ENCODE measurements around the gene PLXNB1.

The PLXNB1 gene

DNA sequence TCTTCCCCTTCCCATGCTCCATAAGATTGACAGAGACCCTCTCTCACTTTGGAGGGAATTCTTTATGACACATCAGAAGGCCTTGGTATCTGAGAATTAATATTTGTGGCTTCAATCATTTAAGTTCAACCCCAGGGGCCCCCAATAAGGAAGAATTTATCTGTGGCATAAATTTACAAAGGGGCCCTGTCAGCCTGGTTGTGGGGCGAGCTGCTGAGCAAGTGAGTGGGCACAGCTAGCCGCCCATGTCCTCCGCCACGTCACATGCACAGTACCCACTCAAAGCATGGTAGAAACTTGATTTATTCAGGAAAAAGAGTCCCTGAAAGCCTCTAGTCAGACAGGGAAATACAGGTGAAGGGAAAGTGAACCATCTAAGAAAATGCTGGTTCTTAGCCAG, 13.3 kb downstream of the PLXNB1 start:
- no peak for DNase-seq

- DNase-seq = no peak
Observed at GRCh38 chr3:48416091-48416505, 13.8 kb downstream of the PLXNB1 start.

DNA sequence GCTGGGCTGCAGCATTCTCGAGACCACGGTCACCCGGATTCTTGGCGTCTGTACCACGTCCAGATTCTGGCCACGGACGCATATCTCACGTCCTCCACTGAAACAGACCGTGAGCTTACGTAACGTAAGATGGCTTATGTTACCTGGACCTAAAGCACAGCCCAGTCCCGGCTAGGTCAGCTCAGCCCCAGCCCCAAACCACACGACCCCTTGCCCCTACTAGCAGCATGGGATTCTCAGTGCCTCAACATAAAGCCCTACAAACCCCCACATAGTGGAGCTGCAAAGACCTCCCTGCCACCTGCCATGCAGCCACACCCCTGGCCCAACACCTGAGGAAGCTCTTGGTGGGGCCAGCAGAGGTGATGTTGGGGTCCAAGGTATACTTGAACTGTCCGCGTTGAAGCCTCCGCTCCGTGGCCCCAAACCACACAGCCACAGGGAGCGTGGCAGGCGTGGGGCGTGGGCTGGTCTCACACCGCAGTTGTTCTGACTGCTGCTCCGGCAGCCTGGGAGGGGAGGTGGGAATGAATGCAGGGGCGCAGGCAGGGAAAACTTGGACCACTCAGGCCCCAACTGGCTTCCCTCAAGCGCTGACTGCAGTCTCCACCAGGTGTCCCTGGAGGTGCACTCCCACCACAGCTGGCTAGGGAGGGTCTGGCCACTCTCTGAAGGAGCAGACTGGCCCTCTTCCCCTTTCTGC, 14.5 kb downstream of the PLXNB1 start:
- DNase-seq = no peak

DNA sequence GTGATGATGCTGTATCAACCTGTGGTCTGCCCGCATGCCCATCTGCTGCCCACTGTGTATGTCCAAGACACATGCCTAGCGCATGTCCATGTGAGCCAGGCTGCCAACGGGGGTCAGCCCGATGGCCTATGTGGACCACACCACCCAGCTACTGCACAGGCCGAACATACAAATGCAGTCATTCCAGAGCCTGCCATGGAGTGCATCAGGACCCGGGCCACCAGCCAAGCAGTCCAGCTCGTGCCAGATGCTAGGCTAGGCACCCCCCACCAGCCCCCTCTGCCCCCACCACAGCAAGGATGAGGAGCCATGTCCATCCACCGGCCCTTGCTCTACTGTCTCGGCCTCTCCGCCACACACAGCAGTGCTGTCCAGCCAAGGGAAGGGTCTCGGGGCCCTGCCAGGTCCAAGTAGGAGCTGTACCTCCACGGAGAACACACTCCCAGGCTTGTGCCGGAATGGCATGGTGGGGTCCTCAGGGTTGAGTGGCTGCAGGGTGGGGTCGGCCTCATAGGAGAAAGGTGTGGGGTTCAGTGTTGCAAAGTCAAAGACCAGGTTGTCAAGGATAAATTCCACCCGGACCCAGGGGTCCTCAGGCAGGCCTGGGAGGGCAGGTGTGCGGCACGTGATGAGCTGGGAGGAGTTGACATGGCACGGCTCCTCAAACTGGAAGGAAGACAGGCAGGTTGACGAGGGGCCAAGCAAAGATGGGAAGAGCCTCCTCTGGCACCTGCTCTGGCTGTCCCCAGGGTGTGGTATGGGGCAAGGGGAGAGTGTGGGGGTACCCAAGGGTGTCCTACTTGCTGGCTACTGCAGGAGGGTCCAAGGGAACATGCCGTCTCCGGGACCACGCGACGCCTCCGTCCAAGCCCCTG, 15.3 kb downstream of the PLXNB1 start:
- DNase-seq = no peak

- no peak for DNase-seq
Observed at GRCh38 chr3:48413611-48414010, 16.3 kb downstream of the PLXNB1 start.

GRCh38 chr3:48413086-48413485, 16.8 kb downstream of the PLXNB1 start:
- DNase-seq = no peak

DNA sequence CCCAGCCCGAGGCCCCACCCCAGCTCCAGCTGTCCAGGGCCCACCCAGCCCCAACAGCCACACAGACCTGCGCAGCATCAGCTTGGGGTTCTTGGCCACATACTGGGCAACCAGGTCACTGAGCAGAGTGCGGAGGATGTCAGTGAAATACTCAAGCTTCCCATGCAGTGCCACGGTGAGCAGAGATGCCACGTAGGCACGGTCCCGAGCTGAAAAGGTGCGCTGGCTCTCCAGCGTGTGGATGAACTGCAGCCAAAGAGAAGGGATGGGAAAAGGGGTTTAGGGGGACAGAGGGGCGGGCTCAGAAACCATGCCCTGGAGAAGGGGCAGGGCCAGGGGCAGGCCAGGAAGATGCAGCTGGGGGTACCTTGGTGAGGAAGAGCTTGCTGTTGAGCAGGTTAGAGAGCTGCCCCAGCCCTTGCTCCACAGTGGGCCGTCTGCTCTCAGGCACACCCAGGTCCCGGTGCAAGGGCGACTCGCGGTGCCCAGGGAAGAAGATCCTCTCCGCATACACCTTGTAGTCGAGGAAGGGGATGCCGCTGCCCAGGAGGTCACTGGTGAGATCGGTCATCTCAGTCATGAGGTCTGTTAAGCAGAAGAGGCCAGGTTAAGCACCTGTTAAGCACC, 17.4 kb downstream of the PLXNB1 start:
- no peak for DNase-seq

GRCh38 chr3:48411606-48412374, 18.1 kb downstream of the PLXNB1 start:
- DNase-seq = no peak

GRCh38 chr3:48411041-48411588, 18.8 kb downstream of the PLXNB1 start:
- no peak for DNase-seq

DNA sequence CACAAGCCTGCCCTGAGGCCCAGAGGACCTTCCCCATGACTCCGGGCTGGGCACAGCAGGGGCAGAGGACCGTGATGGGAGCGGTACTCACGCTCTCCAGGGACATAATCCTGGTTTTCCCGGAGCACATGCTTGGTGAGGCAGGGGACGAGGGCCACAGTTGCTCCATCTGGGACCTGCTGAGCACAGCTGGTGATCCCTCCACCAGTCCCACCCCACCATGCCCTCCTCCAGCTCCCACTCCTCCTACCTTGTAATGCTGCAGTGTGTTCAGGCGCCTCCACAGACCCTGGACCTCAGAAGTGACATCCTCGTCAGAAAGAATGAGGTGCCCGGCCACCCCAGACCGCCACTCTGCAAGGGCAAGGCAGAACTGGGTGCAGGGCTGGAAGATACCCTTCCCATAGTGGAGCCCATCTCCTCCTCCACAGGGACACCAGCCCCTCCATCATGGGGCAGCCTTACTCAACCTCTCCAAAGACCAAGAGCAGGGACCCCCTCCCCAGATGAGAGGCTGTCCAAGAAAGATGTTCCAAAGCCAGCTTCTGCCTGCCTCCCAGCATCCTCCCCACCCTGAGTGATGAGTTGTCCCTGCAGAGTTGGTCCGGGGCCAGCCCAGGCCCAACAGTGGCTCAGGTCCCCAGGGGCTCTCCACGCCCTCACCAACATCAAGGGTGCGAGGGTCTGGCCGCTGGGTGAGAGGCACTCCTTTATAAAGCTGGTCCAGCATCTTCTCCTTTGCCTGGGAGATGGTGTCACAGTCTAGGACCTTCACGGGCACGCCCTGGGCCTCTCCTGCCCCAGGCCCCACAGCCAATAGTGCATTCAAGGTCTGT, 19.5 kb downstream of the PLXNB1 start:
- no peak for DNase-seq

DNA sequence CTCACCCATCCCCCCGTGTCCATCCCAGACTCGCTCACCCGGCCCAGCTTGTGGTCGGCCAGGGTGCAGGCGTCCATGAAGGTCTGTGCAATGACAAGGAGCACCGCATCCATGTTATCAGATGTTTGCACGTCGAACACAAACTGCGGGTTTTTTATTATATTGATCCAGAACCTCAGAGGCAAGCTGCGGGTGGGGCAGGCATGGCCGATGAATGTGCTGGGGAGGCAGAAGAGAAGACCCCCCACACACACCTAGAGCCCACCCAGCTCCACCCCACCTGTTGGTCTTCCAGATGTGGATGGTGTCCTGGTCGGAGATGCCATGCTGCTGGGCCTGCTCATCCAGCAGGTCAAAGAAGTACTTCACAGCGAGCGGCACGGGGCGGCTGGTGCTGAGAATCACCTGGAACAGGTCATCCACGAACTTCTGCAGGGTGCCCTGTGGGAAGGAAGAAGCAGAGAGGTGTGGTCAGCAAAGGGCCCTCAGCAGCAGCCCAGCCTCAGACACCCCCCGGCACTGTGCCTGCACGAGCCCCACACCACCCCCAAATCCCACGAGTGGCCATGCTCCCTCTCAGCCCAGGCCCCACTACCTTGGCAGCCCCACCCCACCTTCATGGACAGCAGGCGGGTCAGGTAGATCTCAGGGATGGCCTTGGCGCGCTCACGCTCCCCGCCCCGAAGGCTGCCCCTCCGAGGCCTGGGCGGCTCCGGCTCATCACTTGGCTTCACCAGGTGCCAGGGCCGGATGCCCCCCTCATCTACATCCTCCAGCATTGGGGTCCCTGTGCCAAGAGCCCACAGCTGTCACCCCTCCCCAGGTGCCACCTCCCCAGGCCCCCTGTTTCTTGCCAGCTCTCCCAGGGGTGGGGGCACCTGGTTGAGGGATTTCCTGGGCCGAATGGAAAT, 20.3 kb downstream of the PLXNB1 start:
- DNase-seq = no peak

- DNase-seq = no peak
Observed at GRCh38 chr3:48408823-48409281, 21.0 kb downstream of the PLXNB1 start.

DNA sequence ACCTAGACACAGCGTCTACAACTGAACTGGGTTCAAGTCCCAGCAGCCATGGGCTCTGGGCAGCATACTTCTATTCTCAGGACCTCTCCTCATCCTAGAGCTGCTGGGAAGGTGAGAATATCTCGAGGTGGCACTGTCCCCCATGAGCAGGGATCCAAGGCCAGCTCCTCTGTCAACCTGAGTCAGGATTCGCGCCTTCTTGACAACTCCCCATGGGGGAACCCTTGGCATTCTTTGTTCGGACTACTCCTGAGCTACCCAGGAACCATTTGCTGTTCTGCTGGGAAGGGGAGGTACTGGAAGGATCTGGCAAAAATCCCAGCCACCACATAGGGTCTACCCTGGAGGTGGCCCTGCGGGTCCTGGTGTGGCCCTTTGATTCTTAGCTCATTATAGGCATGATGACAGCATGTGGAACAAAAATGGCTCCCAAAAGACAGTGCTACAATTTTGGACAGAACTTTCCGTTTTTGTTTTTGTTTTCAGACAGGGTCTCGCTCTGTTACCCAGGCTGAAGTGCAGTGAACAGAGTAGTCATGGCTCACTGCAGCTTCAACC, 22.3 kb downstream of the PLXNB1 start:
- no peak for DNase-seq

GRCh38 chr3:48406443-48407431, 23.1 kb downstream of the PLXNB1 start:
- DNase-seq = no peak

GRCh38 chr3:48405971-48406370, 23.9 kb downstream of the PLXNB1 start:
- no peak for DNase-seq

- DNase-seq = no peak
Observed at GRCh38 chr3:48405343-48405881, 24.5 kb downstream of the PLXNB1 start.

DNA sequence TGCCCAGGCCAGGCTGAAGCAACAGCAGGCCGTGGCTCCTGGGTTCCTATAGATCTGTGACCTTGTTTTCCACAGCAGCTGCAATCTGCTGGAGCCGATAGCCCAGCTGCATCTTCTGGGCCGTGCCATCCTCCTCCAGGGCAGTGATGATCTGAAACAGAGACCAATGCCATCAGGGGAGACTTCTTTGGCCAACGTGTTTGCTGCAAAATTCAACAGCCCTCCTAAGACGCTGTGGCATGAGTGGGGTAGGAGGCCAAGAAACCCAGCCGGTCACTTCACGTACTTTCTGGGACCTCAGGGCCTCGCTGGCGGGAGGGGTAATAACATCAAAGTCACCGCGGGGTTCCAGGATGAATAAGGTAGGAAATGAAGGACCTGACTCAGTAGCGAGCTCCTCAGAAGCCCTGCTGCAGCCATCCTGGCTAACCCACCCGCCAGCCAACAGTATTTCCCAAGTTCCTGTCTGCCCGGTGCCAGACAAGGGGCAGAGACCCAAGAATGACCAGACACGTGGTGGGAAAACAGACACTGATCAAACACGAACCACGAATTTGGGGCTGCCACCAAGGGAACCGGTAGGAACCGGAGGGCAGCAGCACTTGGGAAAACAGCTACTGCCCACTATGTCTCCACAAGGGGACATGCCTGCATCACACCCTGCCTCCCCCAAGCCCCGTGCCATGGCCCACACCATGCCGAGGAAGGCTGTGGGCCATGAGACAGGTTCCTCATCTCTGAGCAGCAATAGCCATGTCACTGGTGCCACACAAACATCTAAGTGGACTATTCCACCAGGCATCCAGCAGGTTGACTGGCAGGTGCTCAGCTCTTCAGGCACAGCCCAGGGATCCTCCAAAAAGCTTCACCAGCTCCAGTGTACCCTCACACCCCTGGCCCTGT, 25.2 kb downstream of the PLXNB1 start:
- no peak for DNase-seq

Data from COR-L47 (cell line).